HG03025 (cell line): ENCODE measurements around the gene NPEPL1.

ENCODE experiments used
- ATAC-seq: cut with Tn5 transposase; IDR thresholded peaks from one replicate; pipeline ENCODE4 v1.9.1; 2021; ENCODE audit warnings: mild to moderate bottlenecking, moderate library complexity; ENCODE audit not compliant: unreplicated experiment, low FRiP score

Gene NPEPL1

DNA sequence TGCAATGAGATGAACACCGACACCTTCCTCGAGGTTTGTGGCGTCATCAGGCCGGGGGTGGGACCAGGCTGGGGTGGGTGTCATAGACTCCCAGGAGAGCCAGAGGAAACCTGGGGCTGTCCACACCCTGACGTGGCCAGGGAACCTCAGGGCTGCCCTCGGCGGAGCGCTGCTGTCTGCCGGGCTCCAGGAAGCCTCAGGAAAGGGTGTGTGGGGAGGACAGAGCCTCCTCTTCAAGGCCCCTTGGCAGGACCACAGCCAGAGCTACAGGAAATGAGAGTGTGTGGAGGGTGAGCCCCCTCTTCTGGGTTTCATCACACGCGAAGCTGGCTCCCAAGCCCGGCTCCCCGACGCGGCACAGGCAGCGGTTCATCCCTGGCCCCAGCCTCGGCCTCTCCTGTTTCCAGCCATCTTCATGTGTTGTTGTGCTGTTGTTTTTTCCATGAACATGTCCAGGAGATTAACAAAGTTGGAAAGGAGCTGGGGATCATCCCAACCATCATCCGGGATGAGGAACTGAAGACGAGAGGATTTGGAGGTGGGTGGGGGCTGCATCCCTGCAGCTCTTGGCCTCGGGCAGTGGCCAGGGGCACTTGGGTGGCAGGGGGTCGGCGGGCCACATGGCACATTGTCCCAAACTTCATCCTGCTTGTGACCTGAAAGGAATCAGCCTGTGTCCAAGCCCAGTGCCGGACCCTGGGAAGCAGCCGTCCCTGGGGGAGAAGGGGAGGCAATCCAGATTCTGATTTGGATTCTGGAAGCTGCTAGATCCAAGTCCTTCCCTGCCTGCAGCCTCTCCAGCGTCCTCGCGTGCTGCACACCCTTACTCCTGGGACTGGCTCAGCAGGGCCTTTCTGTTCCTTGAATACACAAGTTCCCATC is 6.4 kb downstream of the NPEPL1 start:
- no peak for ATAC-seq

DNA sequence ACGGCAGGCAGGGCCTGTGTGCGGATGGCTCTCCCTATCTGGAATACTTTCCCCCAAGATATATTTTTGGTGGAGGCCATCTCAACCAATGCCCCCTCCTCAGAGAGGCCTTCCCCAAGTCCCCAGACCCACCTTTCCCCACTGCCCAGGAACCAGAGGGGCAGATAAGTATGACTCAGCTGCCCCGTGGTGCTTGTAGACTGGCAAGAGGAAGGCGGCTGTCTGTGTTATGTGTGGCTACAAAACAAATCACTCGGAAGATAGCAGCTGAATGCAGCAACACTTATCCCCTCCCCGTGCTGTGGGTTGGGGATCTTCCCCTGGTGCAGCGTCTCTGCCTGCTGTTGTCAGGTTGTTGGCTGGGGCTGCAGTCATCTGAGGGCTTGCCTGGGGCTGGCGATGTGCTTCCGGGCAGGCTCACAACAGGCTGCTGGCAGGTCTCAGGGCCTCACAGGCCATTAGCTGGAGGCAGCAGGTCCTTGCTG is 7.1 kb downstream of the NPEPL1 start:
- no peak for ATAC-seq

DNA sequence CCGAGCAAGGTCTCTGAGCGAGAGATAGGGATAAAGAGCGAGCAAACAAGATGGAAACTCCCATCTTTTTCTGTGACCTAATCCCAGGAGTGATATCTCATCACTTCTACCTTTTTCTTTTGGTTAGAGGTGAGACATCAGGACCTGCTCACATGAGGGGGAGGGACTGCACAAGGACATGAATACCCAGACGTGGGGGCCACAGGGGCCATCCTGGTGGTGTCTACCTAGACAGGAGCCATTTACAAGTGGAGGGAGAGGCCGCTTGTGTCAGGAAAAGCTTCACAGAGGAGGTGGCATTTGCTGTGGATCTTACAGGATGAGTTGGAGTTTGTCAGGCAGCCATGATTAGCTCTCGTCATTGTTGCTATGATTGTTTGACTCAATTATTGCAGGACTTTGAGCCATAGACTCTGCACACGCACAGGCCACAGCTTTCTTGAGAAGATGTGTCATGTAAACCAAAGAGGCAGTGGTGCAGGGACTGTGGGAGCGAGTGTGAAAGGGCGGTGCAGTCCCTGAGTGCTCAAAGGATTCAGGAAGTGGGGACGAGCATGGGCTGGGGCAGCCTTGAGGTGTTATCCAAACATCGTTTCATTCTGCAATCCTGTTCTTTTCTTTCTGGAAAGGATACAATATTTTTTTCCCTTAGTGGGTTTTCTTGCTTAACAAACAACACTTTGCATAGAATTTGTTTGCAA is 7.7 kb downstream of the NPEPL1 start:
- ATAC-seq = no peak

DNA sequence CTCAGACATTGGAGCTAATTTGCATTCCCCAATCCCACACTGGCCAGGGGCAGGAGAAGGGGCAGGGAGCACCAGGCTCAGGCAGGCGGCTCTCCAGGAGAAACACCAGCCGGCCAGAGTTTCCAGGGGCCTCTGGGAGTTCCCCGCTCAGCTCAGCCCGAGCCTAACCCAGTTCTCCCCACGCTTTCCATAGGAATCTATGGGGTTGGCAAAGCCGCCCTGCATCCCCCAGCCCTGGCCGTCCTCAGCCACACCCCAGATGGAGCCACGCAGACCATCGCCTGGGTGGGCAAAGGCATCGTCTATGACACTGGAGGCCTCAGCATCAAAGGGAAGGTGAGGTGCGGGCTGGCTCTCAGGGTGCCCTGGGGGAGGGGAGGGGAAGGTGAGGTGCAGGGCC is 8.2 kb downstream of the NPEPL1 start:
- no peak for ATAC-seq

DNA sequence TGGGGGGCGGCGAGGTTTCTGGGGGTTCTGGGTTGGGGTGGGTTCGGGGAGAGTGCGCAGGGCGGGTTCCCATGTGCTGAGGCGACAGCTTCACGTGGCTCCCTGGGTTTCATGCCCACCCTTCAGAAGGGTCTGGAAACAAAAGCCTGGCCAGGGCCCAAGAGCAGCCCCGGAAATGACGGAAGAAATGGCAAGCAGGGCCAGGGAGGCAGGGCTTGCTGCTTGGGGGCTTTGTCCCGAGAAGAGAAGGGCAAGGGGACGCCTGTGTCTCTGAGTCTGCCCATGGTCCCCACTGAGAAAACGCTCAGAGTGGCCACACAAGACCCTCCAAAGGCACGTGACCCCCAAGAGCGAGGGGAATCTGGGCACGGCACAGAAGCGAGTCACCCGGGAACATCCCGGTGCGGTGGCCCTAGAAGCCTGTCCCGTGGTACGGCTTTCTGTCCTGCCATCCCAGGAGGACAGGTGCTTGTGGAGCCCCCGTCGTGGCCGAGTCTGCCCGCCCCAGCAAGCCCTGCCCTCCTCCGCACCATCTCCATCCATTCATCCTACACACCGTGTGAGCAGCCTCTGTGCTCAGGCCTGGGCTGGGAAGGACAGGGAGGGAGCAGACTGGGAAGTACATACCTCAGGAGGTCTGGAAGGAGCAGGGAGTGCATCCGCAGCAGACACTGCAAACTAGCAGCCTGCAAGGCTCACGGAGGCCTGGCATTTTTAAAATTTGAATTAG is 9.0 kb downstream of the NPEPL1 start:
- ATAC-seq = no peak

DNA sequence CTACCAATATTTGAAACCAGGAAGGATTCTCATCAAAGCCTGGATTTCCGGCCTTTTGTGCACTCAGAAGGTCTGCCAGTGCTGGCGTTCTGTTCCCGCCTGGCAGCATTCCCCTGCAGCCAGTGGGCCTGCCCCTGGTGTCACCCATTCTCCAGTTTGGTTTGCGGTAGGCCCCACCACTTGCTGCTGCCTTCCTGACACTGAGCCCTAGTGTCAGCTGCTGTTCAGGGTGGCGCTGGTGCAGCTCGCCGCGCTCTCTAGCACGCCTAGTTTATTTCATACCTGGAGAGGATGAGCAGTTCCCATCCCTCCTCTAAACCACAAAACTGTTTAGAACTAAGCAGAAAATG is 9.5 kb downstream of the NPEPL1 start:
- ATAC-seq = no peak

DNA sequence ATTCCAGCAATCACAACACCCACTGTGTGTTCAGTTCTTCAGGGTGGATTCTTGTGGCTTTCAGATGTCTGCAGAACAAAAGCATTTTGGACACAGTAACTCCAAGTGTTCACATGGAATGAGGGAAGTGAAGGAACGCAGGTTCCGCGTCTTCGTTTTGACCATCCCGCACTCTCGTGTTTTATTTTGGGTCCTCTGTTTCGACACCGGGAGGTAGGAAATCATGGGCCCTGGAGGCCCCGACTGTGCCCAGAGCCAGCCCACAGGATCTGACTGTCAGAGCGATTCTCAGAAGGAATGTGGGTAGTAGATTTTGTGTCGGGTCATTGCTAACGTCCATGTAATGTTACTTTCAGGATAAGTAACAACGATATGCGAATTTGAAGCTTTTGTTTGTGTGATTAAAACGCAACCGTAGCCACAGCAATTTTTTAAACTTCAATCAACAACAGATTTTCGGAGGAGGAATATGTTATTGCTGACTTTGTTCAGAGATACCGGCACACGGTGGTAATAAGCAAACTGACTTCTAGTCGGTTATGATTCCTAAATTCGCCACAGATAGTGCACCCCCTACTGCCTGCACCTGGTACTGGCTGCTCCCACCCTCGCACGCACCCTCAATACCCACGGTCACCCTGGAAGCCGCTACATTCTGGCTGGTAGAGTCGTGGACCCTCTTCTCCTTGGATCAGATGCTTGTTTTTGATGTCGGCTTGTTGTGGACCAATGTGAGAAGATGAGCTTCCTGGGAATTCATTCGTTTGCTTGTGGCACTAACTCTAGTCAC is 10.5 kb downstream of the NPEPL1 start:
- no peak for ATAC-seq

DNA sequence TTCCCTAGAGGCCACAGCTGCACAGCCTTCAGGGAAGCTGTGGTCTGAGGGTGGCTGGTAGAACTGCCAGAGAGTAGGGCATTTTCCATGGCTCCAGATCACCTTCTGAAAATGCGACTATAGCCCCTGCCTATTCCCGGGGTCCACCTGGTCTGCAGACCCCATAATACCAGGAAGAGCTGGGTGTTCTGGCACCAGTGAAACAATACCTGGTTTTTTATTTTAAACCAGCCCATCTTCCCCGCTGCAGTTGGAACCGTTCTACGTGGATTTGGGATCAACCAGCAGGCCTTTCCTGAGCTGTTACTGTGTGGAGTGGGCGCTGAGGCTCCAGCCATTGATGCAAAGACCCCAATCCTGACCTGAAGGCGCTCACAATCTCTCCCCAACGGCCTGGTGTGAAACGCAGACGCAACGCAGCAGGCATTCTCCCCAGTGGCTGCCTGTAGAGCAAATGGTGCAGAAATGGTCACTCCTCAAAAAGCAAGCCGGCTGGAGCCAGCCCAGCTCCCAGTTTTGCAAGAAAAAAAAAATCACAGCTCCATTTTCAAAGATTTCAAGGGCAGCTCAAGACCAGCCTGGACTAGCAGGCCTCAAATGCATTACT is 11.3 kb downstream of the NPEPL1 start:
- no peak for ATAC-seq

DNA sequence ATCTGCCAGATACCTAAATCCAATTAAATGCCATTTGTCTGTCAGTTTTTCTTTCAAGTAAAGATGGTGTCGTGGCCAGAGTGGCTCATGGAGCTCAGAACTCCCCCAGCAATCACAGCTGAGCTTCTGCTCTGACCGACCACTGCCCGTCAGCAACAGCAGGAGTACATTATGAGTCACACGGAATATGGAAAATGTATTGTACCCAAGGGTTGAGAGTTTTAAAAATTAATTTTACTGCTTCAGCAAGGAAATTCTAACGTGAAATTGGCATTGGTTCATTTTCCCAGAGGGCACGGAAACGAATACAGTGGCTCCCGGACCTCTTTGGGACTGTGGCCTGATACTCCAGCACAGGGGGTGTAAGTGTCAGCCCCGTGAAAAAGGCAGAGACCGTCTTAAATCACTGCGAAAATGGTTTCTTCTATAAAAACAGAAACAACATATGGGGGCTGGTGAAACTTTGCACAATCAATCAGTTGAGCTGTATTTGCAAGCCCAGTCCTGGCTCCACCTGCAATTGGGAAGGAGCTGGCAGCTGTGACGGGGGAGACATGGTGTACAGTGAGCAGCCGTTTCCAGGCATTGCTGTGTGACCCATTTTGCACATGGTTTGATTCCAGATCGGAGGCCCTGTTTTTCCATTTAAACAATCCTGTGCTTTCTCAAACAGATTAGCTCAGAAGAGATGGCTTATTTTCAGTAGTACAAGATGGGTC is 12.8 kb downstream of the NPEPL1 start:
- no peak for ATAC-seq

DNA sequence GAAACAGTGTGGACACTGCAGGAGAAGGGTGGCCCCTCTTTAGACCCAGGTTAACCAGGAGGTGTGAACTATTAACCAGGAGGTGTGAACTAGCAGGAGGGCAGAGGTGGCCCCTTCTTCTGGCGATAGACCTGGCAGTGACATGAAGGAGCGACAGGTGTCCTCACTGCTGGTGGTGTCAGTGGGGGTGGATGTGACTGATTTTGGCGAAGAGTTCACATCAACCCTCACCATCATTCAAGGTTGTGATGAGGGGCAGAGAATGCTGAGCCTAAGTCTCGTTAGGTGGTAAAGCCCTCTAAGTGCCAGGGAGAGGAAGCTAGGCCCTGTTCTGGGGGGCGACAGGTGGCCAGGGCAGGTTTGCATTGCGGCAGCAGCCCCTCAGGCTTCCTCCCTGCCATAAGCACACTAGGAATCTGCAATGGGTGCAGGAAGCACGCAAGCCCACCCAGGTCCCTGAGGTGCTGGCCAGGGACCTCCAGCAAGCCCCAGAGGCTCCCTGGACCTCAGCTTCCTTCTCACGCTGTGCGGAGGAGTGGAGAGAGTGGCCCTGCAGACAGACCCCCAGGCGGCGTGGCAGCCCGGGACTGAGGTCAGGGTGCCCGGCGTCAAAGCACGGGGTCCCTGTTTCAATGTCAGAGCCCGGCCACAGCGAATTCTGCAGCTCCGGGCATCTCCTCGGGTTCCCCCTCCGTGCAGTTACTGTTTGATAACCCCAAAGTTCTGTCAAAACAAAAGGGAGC is 13.7 kb downstream of the NPEPL1 start:
- no peak for ATAC-seq

DNA sequence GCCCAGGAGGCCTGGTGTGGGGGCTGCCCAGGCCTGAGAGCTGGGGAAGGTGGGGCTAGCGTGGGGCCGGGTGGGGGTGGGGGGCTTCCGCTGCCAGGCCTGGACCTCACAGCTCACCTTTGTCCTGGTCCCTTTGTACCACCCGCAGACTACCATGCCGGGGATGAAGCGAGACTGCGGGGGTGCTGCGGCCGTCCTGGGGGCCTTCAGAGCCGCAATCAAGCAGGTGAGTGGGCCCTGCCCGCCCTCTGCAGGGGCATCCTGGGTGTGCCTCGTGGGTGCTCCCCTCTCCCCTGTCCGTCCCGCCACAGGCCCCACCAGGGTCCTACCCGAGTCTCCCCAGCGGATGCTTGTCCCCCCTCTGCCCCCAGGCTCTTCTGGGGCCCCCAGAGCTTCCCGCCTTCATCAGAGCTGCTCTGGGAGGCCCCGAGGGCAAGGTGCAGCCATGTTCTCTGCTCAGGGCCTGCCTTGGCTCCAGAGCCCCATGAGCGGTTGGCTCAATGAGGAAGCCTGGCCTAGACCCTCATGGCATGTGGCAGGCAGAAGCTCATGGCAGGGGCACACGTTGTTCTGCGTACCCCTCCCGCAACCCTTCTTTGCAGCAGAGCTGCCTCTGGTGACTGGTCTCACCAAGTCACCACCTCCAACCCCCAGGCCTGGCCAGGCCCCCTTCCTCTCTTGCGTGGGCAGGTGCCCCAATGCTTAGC is 14.5 kb downstream of the NPEPL1 start:
- no peak for ATAC-seq

DNA sequence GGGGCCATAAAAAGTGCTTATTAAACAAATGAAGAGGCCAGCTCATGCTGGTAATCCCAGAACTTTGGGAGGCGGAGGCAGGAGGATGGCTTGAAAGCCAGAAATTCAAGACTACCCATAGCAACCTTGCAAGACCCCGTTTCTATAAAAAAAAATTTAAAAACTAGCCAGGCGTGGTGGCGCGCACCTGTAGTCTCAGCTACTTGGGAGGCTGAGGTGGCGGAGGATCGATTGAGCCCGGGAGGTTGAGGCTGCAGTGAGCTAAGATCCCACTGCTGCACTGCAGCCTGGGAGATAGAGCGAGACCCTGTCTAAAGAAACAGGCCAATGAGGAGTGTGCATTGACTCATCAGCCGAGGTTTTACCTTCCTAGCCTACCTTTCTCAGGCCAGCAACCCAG is 15.2 kb downstream of the NPEPL1 start:
- no peak for ATAC-seq

DNA sequence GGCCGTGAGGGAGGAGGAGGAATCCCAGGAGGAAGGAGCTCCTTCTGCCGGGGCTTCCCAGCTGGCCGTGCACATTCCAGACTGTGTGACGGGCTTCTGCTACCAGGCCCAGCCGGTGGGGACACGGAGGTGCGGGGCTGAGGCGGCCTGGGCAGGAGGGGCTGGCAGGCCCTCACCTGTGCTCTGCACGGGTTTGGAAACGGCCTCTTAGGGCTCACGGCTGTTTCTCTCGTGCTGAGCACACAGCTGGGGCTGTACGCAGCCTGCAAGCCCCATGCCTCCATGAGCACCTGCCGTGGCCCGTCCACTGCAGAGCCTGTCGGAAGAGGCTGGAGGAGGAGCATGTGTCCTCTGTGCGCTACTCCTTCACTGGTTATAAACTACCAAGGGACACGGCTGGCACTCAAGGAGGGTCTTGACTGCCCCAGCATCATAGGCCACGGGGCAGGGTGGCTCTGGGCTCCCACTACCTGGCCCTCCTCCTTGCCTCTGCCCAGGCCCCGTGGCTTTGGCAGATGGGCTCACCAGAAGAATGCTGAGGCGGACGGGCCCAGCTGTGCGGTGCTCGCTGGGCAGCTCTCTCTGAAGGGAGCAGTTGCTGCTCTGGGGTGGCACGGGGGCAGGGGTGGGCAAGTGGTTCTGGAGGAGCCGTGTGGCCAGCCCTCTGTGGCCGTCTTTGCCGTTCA is 15.8 kb downstream of the NPEPL1 start:
- no peak for ATAC-seq

DNA sequence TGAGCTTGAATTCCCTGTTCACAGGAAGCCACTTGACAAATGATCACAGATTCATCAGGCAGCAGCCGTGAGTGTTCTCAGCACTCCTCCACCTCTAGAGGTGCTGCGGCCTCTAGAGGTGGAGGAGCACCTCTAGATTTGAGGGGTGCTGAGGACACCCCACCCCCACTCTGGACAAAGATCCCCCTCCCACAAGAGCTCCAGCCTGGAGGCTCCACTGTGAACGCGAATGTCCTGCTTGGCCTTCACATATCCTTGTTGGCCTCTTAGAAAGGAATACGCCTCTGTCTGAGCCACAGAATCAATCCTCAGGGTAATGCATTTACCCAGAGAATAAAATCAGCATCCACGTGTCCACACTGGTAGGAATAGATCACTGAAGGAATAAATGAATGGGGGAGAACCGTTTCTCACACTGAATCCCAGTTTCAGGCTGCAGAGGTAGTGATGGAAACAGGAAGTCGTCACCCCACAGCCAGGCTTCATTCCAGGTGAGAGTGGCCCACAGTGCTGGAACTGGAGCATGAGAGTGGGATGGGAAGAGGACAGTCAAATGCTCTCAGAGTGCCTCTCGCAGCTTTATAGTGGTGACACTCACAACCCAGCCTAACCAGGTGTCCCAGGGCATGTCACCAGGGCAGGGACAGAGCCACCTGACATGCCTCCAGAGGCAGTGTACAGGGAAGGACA is 16.6 kb downstream of the NPEPL1 start:
- no peak for ATAC-seq

DNA sequence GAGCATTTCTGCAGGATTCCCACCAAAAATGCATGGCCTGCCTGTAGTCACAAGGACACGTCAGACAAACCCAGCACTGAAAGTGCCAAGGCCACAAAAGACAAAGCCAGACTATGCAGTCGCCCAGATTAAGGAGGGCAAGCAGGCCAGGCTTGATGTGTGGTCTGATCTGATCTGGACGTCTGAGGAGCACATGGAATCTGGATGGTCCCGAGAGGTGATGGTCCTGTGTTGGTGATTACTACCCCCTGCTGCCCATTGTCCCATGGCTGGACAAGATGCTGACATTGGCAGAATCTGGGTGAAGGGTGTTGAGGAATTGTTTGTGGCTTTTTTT is 17.1 kb downstream of the NPEPL1 start:
- ATAC-seq = no peak

DNA sequence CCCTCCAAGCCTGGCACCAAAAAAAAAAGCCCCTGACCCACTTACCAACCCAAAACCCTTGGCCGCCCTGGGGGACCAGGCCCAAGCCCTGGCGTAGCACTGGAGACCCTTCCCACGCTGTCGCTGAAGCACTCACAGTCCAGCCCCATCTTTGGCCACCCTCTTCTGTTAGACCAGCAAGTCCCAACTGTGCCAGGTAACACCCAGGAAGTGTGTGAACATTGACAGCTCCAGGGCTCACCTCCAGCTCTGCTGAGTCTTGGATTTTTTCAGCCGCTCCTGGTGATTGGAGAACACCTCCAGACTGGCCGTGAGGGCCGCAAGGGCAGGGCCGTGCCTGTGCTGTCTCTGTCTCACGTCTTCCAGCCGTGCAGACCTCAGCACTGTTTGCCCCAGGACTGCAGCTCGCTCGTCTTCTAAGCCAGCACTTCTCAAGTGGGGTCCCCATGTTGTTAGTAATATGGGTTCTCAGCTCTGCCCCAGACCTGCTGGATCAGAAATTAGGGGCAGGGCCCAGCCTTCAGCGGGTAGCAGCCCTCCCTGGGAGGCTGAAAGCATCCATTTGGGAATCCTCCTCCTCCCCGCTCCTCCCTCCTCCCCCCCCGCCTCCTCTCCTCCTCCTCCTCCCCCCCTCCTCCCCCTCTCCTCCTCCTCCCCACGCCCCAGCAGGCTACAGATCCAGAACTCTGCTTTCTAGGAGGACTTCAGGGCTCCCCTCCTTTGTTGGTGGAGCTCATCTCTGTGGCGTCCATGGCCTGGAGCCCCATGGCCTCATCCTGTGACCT is 18.1 kb downstream of the NPEPL1 start:
- ATAC-seq = no peak
